OCI-LY1 (cell line): Measurements from ENCODE around the gene TMEM185B.

ENCODE experiments used
- EZH2 ChIP-seq: fragments of 200-600 bp; sonication (generic), shearing (Covaris generic); IDR thresholded peaks from 2 replicates; pipeline ENCODE4 v1.8.0; 2017; ENCODE audit warnings: borderline replicate concordance, mixed run types, mild to moderate bottlenecking, antibody characterized with exemption, low read length, moderate library complexity, mixed read lengths
- TF ChIP-seq, protein P1 (sequence below): fragments of 200-600 bp; sonication (generic), shearing (Covaris generic); IDR thresholded peaks from 2 replicates; pipeline ENCODE4 v1.5.1; 2017; ENCODE audit warnings: mild to moderate bottlenecking, antibody characterized with exemption, low read length, moderate library complexity, mixed read lengths

DNA sequence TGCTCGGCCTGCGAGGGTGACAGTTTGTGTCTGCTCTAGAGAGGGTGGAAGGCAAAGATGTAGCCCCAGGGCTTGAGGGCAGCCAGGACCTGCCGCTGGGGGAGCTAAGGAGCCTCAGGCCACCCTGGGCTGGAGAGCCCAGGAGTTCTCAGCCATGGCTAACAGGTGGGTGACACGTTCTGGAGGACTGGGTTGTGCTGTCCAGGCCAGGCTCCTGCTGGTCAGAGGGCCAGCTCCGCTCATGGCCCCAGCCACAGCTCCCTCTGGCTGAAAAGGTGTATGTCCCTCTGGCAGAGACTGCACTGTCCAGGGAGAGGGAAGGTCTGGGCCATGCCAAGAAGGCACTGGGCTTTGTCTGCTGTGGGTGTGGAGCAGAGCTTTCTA, 19.2 kb downstream of the TMEM185B start:
- TF ChIP-seq, protein P1, sequence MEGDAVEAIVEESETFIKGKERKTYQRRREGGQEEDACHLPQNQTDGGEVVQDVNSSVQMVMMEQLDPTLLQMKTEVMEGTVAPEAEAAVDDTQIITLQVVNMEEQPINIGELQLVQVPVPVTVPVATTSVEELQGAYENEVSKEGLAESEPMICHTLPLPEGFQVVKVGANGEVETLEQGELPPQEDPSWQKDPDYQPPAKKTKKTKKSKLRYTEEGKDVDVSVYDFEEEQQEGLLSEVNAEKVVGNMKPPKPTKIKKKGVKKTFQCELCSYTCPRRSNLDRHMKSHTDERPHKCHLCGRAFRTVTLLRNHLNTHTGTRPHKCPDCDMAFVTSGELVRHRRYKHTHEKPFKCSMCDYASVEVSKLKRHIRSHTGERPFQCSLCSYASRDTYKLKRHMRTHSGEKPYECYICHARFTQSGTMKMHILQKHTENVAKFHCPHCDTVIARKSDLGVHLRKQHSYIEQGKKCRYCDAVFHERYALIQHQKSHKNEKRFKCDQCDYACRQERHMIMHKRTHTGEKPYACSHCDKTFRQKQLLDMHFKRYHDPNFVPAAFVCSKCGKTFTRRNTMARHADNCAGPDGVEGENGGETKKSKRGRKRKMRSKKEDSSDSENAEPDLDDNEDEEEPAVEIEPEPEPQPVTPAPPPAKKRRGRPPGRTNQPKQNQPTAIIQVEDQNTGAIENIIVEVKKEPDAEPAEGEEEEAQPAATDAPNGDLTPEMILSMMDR: peak; percentile 67
- TF ChIP-seq EZH2: no peak
